GM18526 (cell line): ENCODE data around the gene SSBP3.

Experiments
- POLR2A ChIP-seq: IDR thresholded peaks from 3 replicates; pipeline ENCODE4 v1.6.1; 2011; ENCODE audit not compliant: insufficient read length; ENCODE audit errors: extremely low read depth

Gene SSBP3

DNA sequence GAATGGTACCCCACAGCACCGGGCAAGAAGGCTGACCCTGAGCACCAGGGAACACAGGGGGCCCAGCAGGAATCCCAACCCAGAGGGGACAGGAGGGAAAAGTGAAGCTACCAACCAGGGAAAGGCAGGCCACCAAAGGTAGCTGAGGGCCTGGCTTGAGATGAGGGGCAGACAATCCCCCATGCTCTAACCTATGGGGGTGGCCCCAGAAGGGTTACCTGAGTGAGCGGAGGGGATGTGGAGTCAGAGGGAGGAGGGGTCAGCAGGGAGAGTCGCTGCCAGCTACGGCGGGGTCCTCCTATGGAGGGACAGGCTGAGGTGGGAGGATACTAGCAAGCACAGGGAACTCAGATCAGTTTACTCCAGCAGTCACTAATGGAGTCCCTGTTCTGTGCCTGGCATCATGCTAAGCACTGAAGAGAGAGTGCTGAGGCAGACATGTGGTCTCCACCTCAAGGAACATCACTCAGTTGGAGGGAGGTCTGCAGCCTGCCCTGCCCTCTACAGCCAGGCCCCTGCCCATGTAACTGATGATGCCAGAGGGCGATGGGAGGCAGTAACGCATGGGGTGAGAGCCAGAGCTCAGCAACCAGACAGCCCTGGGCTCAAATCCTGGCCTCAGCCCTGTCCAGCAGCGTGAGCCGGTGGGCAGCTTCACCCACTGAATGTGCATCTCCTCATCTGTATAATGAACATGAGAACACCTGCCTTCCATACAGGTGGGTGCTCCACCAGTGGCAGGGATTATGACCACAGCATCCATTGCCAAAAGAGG is 227.7 kb downstream of the SSBP3 start:
- no peak for TF ChIP-seq POLR2A

GRCh38 chr1:54177726-54178125 is 228.5 kb downstream of the SSBP3 start:
- TF ChIP-seq POLR2A: no peak

DNA sequence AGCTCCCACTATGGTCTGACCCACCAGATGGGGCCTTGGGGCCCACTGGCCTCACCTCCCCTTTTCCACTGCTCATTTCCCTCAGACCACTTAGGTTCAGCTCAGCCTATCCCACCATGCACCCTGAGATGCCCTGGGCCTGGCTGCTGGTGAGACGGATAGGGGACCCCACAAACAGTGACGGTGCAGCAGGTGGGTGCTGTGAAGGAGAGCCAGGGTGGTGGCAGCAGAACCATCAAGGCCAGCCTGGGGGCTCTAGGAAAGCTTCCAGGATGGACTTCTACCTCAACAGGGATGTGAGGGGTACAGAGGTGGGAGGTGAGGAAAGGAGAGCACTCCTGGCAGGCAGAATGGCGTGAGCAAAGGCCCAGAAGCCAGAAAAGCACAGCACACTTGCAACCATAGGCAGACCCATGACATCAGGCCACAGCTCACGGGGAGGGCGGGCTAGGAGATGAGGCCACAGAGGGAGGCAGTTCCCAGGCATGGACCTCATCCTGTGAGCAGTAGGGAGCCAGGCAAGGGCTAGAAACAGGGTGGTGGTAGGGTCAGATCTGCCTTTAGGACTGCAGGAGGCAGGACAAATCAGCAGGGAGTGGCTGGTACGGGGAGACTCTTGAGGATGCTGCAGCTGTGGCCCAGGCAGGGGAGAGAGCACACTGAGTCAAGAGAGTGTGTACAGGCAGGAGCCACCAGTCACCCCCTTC is 229.4 kb downstream of the SSBP3 start:
- TF ChIP-seq POLR2A: no peak
